Fibroblast of villous mesenchyme (primary cell): Measurements from ENCODE around the gene RNF126. TPM values are rescaled to one million over a fixed set of nuclear protein-coding genes. Genes with fewer than 3 reads are reported as not detected.

Experiments used
- DNase-seq: peaks from one replicate; pipeline ENCODE4 v3.0.0-alpha.2; 2010; ENCODE audit warnings: low read depth
- H3K4me3 ChIP-seq: 2 replicates; pipeline ENCODE4 v1.5.1; 2011; ENCODE audit warnings: low read depth, mild to moderate bottlenecking, low read length
- total RNA-seq: library from RNA; depleted of rRNA; stranded (reverse); fragments of >200 nt; gene quantifications from 2 replicates; pipeline ENCODE4 v1.2.3, GENCODE V29; 2012
- TF ChIP-seq, protein P1 (sequence below): IDR thresholded peaks from 2 replicates; pipeline ENCODE4 v1.5.1; 2012; ENCODE audit warnings: low read depth, mild to moderate bottlenecking, low read length; ENCODE audit not compliant: insufficient read depth

RNF126 gene
- total RNA-seq, 1 donor: 30.7 TPM

DNA sequence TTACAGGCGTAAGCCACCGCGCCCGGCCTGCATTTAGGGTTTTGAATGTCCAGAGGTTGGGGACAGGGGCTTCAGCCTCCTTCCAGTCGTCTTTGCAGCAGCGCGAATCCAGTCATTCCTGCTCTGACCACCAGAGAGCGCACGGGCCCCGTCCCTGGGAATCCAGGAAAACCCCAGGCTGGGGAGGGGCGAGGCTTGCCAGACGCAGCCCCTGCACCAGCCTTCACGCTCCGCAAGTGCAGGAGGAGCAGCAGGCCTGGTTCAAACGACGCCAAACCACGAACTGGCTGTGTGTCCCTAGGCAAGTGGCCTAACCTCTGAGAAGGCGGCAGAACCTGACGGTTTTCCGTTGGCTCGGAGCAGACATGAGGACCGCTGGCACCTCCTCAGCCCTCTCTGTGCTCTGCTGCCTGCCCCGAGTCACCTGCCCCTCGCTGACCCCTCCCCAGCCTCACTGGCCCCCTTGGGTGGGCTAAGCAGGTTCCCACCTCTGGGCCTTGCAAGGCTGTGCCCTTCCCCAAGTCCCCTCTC is 2.0 kb upstream of the RNF126 start:
- TF ChIP-seq, protein P1, sequence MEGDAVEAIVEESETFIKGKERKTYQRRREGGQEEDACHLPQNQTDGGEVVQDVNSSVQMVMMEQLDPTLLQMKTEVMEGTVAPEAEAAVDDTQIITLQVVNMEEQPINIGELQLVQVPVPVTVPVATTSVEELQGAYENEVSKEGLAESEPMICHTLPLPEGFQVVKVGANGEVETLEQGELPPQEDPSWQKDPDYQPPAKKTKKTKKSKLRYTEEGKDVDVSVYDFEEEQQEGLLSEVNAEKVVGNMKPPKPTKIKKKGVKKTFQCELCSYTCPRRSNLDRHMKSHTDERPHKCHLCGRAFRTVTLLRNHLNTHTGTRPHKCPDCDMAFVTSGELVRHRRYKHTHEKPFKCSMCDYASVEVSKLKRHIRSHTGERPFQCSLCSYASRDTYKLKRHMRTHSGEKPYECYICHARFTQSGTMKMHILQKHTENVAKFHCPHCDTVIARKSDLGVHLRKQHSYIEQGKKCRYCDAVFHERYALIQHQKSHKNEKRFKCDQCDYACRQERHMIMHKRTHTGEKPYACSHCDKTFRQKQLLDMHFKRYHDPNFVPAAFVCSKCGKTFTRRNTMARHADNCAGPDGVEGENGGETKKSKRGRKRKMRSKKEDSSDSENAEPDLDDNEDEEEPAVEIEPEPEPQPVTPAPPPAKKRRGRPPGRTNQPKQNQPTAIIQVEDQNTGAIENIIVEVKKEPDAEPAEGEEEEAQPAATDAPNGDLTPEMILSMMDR: peak; percentile 94
- DNase-seq: peak; percentile 84
- peak overlapping the region; percentile 15 for H3K4me3 ChIP-seq

DNA sequence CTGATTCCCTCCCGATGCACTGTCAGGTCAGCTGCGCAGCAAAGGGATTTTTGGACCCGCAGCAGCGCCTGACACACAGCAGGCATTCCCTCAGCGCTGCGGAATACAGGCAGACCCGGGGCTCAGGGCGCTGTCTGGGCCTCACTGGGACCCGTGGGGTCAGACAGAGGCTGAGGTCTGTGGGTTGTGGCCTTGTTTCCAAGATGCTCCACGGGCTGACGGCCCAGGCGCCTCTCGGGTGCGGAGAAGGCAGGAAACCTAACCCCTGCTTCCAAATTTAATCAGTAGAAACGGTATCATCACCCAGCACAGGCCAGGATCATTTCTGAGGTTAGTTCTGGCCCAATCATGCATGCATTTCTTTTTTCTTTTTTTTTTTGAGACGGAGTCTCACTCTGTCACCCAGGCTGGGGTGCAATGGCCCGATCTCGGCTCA is 686 bp upstream of the RNF126 start:
- TF ChIP-seq, protein P1: no peak

DNA sequence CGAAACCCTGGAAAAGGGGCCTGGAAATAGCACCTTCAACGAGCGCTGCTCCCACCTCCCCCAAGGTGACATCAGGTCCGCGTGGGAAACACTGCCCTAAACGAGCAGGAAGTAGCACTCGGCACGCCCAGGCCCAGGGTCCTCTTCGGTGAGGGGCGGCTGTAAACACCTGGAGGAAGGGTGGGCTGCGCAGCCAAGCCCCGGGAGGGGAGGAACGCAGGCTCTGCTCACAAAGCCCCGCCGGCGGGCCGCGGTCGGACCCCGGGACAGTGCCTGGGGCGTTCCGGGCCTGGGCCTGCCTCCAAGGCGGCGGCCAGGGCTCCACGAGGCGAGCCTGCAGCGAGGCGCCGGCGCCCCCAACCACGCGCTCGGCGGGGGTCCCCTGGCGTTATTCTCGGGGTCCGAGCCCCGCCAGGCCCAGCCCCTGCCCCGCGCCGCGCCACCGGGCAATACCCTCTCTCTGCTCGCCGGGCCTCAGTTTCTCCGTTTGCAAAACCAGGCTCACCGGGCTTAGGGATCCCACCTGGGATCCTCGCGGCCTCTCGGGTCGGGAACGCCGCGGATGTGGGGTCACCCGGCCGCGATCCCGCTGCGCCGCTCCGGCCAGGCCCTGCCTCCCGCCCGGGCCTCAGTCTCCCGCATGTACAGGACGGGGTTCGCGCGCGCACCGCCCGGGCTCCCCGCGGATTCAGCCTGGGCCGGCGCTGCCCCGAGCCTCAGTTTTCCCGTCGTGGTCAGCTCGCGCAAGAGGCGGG is 630 bp downstream of the RNF126 start:
- peak; percentile 58 for DNase-seq
- H3K4me3 ChIP-seq: peak overlapping the region; percentile 89
- TF ChIP-seq, protein P1: no peak

More for the DNA sequence above, 686 bp upstream of the RNF126 start:
- no peak for DNase-seq
- peak overlapping the region; percentile 61 for H3K4me3 ChIP-seq

DNA sequence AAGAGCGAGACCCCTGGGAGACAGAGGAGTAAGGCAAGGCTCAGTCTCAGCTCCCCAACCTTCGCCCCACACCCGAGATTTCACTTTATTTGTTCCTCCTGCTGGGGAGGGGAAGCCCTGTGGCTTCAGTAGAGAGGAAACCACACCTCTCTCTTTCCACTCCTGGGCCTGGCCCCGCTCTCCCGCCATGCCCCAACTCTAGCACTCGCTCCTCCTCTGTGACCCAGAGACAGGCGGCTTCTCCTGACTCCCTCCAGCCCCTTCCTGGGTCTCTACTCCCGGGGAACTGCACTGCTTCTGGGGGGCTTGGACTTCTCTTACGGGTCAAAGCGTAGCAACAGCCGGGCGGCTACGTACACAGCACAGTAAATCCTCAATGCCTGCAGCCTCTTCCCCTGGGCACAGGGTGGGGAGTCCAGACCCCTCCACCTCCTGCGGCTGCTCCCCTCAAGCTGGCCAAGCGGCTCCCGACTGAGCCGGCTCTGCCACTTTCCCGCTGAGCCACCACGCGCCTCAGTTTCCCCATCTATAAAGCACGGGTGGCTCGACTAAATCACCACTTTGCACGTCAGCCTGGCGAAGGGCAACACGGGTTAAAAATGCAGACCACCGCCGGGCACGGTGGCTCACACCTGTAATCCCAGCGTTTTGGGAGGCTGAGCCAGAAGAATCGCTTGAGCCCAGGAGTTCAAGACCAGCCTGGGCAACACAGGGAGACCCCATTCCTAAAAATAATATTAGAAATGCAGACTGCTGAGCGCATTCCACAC is 1.4 kb downstream of the RNF126 start:
- TF ChIP-seq, protein P1: no peak
- no peak for DNase-seq
- peak overlapping the region; percentile 89 for H3K4me3 ChIP-seq

DNA sequence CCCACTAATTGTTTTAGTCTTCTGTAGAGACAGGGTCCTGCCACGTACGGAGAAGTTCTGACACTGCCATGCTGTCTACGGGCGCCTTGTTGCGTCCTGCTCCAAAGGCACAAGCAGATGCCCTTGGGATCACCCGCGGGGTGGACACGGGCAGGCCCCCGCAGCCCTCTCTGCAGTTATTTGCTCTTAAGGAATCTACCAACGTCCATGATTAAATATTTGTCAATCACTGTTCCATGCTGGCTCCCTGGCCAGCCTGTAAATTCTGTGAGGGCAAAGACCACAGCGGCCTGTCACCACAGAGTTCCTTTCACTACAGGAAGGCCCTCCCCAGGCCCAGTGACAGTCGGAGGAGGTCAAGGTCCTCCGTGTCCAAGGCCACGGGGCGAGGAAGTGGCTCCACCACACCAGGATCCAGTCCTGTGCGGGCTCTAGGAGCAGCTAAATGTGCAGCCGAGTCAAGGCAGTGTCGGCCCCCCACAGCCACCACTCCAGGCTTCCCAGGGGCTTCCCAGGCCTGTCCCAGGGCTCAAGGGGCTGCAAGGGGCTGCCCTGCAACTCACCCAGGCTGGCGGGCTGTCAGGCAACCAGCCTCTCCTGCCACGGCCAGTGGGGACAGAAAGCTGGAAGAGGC is 2.1 kb downstream of the RNF126 start:
- TF ChIP-seq, protein P1: no peak
- no peak for DNase-seq

DNA sequence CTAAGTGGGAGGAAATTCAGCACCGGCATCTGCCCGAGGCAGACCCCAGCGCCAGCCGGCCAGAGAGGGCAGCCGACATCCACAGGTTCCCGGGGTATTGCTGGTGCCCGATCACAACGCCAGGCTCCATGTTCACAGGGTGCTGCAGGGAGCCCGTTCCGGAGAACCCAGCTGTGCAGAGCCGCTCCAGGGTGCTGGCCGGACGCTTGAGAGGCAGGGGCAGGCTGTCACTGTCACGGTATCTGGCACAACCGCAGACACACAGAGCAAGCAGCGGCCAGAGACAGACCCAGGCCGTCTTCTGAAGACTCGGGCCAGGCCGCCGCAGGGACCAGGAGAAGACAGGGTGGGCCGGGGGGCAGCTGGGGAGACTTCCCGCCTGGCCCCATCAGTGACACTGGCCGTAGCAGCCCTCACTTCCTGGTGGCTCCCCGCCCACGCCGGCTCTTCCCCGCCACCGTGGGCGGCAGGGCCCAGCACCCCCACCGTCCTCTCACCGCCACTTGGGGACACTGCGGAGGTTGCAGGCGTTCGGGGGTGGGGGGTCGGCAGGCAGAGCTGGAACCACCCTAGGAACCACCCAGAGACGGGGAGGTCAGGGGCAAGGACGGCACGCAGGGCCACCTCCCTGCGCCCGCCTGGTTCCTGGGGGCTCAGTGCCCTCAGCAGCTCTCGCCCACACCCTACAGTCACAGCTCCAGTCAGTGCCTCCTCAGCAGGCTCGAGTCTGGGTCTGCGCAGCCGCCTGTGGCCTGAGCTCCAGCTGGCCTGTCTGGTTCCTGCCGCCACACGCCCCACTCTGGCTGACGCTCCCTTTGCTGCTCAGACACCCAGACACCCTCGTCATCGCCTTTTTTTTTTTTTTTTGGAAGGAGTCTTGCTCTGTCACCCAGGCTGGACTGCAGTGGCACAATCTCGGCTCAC is 3.8 kb downstream of the RNF126 start:
- peak; percentile 78 for DNase-seq
- H3K4me3 ChIP-seq: no peak overlapping the region
- TF ChIP-seq, protein P1: no peak

More for the DNA sequence above, 2.1 kb downstream of the RNF126 start:
- H3K4me3 ChIP-seq: peak overlapping the region; percentile 89
